Cardiac fibroblast (primary cell): ENCODE measurements around the gene OLFML1.

Experiments
- DNase-seq, 2 donors: peaks; one replicate each; pipeline versions ENCODE4 v3.0.0 to v3.0.0-alpha.2; 2010; ENCODE audit warnings: low read depth in 2 of 2
- H3K4me3 ChIP-seq, 2 donors: replicated peaks in 1 of 2; 1 replicate in 1 of 2; 2 replicates in 1 of 2; pipeline ENCODE4 v1.5.1; 2011; ENCODE audit warnings: low read depth in 2 of 2, low read length in 2 of 2, mild to moderate bottlenecking in 2 of 2, moderate library complexity in 1 of 2
- TF ChIP-seq, protein P1 (sequence below): IDR thresholded peaks from one replicate; pipeline ENCODE4 v1.5.1; 2011; ENCODE audit warnings: low read depth, mild to moderate bottlenecking, low read length, inconsistent platforms

OLFML1 gene

DNA sequence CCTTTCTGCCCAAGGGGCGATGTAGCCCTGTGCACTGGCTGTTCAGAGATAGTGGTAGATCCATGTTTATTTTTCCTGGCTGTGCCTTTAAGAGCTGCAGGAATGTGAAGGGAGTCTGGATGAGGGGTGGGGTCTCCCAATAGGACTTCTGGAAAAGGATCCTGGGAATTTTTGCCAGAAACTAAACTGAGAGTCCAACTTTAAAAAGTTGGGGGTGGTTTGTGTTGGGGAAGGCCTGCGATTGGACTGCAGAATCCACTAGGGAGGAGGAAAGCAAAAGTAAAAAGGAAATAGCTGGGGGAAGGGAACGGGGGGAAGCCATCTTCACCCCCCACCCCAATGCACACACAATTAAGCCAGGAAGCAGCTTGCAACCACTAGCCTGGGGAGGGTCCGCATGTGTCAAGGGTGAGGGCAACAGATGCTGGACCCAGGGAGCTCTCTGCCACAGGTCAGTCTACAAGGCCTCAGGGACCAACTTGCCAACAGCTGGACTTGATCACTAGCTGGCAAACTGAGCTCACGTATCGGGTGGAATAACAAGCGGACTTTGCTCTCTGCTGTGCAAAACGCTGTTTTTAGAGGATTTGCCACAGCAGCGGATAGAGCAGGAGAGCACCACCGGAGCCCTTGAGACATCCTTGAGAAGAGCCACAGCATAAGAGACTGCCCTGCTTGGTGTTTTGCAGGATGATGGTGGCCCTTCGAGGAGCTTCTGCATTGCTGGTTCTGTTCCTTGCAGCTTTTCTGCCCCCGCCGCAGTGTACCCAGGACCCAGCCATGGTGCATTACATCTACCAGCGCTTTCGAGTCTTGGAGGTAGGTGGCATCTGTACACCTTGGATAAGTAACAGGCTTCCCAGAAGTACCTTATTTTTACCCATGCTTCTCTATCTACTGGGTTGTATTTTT is at the start of gene OLFML1:
OLFML1 (plus strand) TSS at position 321 of the 912 bp plus-strand sequence; CDS start at position 691, 370 bp downstream.
- DNase-seq = peak in 1 of 2 donors; percentile 26
- TF ChIP-seq, protein P1, sequence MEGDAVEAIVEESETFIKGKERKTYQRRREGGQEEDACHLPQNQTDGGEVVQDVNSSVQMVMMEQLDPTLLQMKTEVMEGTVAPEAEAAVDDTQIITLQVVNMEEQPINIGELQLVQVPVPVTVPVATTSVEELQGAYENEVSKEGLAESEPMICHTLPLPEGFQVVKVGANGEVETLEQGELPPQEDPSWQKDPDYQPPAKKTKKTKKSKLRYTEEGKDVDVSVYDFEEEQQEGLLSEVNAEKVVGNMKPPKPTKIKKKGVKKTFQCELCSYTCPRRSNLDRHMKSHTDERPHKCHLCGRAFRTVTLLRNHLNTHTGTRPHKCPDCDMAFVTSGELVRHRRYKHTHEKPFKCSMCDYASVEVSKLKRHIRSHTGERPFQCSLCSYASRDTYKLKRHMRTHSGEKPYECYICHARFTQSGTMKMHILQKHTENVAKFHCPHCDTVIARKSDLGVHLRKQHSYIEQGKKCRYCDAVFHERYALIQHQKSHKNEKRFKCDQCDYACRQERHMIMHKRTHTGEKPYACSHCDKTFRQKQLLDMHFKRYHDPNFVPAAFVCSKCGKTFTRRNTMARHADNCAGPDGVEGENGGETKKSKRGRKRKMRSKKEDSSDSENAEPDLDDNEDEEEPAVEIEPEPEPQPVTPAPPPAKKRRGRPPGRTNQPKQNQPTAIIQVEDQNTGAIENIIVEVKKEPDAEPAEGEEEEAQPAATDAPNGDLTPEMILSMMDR = no peak
- peak within 1 kb of the TSS in 1 of 2 donors; percentile 19 for H3K4me3 ChIP-seq

DNA sequence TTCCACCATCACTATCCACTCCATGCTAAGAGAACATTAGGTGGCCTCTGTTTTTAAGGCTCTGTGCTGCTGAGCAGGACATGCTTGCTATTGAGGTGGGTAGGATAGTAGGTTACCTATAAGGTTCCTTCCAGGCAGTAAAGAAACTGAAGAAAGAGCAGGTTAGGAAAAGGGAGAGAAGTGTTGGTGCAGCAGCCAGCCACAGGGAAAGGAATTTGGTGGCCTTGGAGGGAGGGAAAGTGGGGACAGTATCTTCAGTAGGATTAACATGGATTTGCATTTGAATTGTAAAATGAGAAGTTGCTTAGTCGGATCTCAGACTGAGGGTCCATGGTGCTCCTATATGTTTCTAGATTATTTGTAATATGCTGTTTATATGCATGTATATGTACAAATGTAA is 49.2 kb upstream of the OLFML1 start:
- TF ChIP-seq, protein P1 = no peak
- H3K4me3 ChIP-seq = no peak overlapping the region
- DNase-seq = no peak

DNA sequence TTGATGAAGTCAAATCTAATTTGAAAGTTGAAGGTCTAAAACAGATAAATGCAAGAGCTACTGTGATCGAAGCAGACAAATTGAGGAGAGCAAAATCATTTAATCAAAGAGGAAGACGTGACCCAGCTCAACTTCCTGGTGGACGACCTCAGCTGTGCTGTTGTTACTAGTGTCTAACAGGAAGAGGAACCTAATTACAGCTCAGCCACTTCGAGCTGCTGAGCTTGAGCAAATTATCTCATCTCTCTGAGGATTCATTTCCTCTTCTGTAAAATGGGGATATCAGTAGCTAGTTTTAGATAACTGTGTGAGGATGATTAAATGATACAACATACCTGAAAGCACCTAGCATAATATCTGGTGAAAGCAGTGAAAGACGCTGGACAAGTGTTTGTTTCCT is 48.6 kb upstream of the OLFML1 start:
- TF ChIP-seq, protein P1 = no peak
- no peak overlapping the region for H3K4me3 ChIP-seq
- no peak for DNase-seq

DNA sequence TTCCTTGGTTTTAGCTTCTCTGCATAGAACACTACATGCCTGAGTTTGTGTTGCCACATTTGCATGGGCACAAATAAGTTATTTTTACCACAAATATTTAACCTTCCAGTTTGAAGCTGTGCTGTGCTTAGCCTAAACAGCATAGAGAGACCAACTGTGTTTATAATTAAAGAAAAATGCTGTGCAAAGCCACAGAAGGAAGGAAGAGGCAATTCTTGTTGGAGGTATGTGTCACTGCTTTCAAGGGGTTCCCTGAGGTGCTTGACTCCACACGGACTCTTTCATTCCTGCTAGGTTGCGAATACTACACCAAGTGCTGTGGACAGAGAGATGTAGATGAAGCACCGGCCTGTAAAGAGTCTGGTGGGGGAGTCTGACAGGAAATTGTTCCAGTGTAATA is 47.6 kb upstream of the OLFML1 start:
- H3K4me3 ChIP-seq = no peak overlapping the region
- TF ChIP-seq, protein P1 = no peak
- DNase-seq = peak in 1 of 2 donors; percentile 3

DNA sequence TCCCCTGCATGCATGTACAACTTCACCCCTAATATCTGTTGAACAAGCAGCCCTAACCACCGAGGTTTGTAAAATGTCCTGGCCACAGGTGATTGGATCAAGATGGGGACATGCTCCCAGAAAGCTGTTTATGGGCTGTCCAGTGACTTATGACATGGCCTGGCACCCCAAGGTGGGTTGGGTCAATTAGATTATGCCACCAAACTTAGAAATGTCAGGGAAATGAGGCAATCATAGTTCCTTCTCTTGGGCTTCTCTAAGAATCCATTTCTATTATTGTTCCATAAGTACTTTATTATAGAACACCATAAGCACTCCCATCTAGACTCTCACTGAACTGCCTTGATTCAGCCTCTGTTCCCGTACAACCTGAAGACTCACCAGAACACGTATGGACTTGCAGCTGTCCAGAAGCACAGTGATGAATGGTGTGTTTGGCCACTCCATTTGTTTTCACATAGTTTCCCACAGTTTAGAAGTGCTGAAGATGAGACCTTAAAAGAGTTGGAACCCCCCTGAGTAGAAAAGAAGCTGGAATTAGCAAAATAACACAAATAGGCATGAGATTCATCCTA is 45.5 kb upstream of the OLFML1 start:
- no peak overlapping the region for H3K4me3 ChIP-seq
- TF ChIP-seq, protein P1 = no peak
- DNase-seq = no peak

DNA sequence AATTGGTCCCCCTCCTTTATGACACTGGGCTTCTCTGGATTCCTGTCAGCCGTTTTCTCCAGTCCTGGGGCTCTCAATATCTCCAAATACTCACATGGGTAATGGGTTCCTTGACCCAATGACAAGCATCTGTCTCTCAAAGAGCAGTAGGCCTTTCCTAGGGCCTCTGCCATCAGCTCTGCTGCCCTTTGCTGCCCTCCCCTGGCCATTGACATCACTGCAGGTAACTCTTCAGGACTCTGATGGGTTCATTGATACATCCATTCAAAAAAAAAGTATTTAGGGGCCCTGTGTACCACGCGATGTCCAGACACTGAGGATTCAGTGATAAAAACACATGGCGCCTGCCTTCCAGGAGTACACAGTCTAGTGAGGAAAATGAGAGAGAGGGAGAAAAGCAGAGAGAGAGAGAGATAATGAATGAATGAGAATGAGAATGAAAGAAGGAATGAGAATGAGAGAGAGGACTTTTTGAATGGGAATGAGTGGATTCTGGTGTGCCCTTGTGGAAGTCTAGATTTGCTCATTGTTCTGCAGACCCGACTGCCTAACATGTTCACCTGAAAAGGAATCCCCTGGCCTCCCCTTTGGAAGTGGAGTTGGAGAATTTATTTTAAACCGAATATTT is 42.6 kb upstream of the OLFML1 start:
- TF ChIP-seq, protein P1 = peak; percentile 93
- DNase-seq = peak; percentile 51 to 60

More for the DNA sequence above, 42.6 kb upstream of the OLFML1 start:
- H3K4me3 ChIP-seq = no peak overlapping the region
